ENCODE measurements around the gene HSPB6.
"Not testable (repeated sequence)": the region's sequence is repeated elsewhere in the genome, so short reads cannot be mapped to it uniquely, and the experiment has no call there.

HSPB6 gene

DNA sequence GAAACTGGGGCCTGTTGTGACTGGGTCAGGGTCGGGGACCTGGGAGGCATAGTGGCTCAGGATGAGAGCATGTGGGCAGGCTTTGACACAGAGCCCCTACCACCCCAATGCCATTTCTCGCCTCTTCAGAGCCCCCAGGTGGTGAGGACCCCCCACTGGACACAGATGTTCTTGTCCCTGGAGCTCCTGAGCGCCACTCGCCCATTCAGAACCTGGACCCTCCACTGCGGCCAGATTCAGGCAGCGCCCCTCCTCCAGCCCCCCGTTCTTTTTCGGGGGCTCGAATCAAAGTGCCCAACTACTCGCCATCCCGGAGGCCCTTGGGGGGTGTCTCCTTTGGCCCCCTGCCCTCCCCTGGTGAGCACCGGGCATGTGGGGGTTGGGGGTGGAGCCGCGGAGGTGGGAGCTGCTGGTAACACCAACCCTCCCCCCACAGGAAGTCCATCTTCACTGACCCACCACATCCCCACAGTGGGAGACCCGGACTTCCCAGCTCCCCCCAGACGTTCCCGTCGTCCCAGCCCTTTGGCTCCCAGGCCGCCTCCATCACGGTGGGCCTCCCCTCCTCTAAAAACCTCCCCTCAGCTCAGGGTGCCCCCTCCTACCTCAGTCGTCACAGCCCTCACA, 24.9 kb downstream of the HSPB6 start:
- DNase-seq (ENCODE audit: low read depth, low spot score) = no peak

DNA sequence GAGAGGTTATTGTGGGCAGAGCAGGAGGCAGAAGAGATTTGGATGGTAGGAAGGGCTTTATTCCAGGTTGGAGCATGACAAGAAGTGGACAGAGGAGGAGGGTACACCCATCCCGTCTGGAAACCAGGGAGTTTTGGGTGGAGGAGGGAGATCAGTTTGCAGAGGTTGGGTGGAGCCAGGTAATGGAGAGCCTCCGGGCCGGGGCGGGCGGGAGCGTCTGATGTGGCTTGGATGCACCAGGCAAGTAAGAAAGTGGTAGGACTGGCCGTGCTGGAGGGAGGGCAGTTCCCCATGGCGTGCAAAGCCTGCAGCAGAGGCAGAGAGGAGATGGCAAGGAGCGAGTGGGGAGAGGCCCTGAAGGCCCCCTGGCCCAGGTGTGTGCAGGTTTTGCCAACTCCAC, 25.5 kb downstream of the HSPB6 start:
- DNase-seq (ENCODE audit: low read depth, low spot score) = no peak

DNA sequence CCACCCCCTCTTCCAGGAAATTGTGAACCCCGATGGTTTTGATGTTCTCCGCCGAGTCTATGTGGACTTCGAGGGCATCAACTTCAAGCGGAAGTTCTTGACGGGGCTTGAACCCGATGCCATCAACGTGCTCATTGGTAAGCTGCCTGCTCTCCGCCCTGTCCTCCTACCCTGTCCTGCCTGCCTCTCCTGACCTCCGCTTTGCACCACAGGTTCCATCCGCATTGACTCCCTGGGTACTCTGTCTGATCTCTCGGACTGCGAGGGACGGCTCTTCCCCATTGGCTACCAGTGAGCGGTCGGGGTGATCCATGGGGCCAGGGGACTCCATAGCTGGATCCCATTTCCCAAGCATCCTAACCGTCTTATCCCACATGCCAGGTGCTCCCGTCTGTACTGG, 26.5 kb downstream of the HSPB6 start:
- no peak for DNase-seq (ENCODE audit: low read depth, low spot score)

GRCh38 chr19:35729763-35730162, 27.1 kb downstream of the HSPB6 start:
- no peak for DNase-seq (ENCODE audit: low read depth, low spot score)

DNA sequence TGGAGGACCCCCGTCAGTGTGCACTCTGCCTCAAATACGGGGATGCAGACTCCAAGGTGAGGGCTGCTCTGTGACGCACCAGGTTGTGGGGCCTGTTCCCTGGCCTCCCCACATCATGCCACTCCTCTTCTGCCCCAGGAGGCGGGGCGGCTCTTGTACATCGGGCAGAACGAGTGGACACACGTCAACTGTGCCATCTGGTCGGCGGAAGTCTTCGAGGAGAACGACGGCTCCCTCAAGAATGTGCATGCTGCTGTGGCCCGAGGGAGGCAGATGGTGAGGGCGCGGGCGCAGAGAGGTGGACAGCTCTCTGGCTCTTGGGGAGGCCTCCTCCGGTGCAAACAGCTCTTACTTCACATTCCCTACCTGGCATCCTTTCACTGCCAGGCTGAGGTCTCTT, 27.8 kb downstream of the HSPB6 start:
- DNase-seq (ENCODE audit: low read depth, low spot score) = no peak

DNA sequence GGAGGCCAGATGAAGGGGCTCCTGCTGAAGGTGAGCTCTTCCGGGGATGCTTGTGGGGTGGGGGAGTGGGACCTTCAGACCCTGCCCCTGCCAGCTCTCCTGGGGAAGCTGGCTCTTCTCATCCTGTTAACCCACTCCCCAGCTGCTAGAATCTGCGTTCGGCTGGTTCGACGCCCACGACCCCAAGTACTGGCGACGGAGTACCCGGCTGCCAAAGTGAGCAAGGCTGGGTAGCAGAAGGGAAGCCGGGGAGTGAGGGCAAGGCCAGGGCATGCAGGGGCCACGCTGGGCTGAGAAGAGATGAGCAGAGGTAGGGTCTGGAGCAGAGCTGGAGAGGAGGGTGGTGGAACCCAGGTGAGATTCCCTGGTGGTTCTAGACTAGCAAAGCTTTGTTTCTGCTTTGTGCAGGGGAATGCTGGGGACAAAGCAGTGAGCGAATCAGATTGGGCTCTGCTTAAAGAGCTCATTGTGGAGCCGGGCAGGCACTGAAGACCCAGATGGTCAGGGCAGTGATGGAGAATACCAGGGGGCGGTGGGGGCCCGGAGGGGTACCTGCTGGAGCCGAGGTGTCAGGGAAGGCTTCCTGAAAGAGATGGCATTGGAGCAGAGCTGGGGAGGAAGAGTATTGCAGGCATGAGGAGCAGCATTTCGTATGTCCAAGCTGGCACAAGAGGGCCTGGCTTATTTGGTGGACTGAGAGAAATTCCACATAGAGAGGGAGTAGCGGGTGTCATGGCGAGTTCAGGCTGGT, 28.7 kb downstream of the HSPB6 start:
- no peak for DNase-seq (ENCODE audit: low read depth, low spot score)

DNA sequence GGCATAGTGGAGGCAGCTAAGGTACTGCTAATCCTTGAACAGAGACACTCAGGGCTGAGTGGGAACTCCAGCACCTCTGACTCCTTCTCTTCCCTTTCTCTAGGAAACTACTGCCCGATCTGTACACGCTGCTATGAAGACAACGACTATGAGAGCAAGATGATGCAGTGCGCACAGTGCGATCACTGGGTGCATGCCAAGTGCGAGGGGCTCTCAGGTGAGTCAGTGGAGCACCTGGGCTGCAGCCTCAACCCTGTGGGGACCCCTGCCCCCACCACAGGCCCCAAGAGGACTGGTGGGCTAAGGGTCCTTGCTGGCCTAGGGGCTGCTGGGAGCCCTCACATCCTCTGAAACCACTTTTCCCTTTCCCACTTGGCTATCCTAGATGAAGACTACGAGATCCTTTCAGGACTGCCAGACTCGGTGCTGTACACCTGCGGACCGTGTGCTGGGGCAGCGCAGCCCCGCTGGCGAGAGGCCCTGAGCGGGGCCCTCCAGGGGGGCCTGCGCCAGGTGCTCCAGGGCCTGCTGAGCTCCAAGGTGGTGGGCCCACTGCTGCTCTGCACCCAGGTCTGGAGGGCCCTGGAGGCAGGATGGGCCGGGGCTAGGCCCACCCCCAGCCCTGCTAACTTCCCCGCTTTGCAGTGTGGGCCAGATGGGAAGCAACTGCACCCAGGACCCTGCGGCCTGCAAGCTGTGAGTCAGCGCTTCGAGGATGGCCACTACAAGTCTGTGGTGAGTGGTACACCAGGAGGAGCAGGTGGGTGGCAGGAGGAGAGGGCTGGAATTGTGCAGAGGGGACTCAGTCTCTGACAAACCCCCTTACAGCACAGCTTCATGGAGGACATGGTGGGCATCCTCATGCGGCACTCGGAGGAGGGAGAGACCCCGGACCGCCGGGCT, 29.5 kb downstream of the HSPB6 start:
- no peak for DNase-seq (ENCODE audit: low read depth, low spot score)

DNA sequence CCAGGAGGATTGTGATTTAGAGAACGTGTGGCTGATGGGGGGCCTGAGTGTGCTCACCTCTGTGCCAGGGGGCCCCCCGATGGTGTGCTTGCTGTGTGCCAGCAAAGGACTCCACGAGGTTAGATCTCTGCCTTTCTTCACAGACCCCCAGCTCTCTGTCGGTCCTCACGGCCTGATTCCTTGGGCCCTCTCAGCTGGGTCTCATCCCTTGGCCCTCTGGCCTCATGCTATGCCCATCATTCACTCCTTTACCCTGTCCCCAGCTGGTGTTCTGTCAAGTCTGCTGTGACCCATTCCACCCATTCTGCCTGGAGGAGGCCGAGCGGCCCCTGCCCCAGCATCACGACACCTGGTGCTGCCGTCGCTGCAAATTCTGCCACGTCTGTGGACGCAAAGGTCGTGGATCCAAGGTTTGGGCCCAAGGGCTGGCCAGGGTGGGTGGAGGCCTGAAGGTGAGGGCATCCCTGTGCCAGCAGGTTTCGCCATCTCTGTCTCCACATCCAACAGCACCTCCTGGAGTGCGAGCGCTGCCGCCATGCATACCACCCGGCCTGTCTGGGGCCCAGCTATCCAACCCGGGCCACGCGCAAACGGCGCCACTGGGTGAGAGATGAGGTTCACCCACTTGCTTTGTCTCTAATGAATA, 31.5 kb downstream of the HSPB6 start:
- DNase-seq (ENCODE audit: low read depth, low spot score) = no peak

- no peak for DNase-seq (ENCODE audit: low read depth, low spot score)
Observed at GRCh38 chr19:35724560-35724959, 32.3 kb downstream of the HSPB6 start.

- not testable (repeated sequence) for DNase-seq (ENCODE audit: low read depth, low spot score)
Observed at GRCh38 chr19:35724132-35724531, 32.7 kb downstream of the HSPB6 start.

GRCh38 chr19:35723671-35724070, 33.2 kb downstream of the HSPB6 start:
- no peak for DNase-seq (ENCODE audit: low read depth, low spot score)

DNA sequence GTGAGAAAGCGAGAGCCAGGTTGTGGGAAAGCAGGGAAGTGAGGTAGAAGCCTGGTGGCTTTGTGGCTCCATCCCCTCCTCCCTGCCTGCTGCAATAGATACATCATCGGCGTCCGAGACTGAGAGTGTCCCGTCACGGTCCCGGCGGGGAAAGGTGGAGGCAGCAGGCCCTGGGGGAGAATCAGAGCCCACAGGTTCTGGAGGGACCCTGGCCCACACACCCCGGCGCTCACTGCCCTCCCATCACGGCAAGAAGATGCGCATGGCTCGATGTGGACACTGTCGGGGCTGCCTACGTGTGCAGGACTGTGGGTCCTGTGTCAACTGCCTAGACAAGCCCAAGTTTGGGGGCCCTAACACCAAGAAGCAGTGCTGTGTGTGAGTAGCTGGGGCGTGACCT, 33.9 kb downstream of the HSPB6 start:
- no peak for DNase-seq (ENCODE audit: low read depth, low spot score)

DNA sequence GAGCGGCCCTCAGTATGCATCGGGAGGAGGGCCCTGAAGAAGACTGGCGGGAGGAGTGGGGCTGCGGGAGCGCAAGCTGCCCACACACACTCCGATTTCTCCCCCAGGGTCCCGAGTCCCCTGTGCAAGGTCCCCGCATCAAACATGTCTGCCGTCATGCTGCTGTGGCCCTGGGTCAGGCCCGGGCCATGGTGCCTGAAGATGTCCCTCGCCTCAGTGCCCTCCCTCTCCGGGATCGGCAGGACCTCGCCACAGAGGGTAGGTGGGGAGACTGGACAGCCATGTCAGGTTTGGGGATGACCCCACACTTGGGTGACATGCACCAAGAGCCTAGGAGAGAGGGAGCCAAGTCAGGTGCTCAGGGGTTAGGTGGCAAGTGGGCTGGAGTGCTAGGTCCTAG, 34.4 kb downstream of the HSPB6 start:
- DNase-seq (ENCODE audit: low read depth, low spot score) = no peak

DNA sequence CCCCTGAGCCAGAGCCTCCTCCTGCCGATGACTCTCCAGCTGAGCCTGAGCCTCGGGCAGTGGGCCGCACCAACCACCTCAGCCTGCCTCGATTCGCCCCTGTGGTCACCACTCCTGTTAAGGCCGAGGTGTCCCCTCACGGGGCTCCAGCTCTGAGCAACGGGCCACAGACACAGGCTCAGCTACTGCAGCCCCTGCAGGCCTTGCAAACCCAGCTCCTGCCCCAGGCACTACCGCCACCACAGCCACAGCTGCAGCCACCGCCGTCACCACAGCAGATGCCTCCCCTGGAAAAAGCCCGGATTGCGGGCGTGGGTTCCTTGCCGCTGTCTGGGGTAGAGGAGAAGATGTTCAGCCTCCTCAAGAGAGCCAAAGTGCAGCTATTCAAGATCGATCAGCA, 35.5 kb downstream of the HSPB6 start:
- DNase-seq (ENCODE audit: low read depth, low spot score) = no peak

GRCh38 chr19:35720648-35721047, 36.2 kb downstream of the HSPB6 start:
- no peak for DNase-seq (ENCODE audit: low read depth, low spot score)

DNA sequence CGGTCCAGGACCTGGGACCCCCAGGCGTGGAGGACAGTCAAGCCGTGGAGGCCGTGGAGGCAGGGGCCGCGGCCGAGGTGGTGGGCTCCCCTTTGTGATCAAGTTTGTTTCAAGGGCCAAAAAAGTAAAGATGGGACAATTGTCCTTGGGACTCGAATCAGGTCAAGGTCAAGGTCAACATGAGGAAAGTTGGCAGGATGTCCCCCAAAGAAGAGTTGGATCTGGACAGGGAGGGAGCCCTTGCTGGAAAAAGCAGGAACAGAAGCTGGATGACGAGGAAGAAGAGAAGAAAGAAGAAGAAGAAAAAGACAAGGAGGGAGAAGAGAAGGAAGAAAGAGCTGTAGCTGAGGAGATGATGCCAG, 36.7 kb downstream of the HSPB6 start:
- DNase-seq (ENCODE audit: low read depth, low spot score) = no peak

- DNase-seq (ENCODE audit: low read depth, low spot score) = no peak
Observed at GRCh38 chr19:35719402-35720162, 37.2 kb downstream of the HSPB6 start.

- DNase-seq (ENCODE audit: low read depth, low spot score) = no peak
Observed at GRCh38 chr19:35718345-35719041, 38.3 kb downstream of the HSPB6 start.

- no peak for DNase-seq (ENCODE audit: low read depth, low spot score)
Observed at GRCh38 chr19:35717665-35718344, 39.0 kb downstream of the HSPB6 start, which contains the start of gene KMT2B. TSS of gene KMT2B (plus strand) at chr19:35718003. CDS start at chr19:35718019, 16 bp downstream.
